Hepatocyte (in vitro differentiated cells): ENCODE measurements around the gene SKP1.

Experiments
- CTCF ChIP-seq: fragments of 200-600 bp; sonication (generic); IDR thresholded peaks from 2 replicates; pipeline ENCODE4 v1.5.1; 2016; ENCODE audit warnings: antibody characterized with exemption, mild to moderate bottlenecking; ENCODE audit not compliant: poor library complexity
- EZH2phosphoT487 ChIP-seq: fragments of 200-600 bp; sonication (generic); IDR thresholded peaks from one replicate; pipeline ENCODE4 v1.6.1; 2018; ENCODE audit warnings: antibody characterized with exemption, mild to moderate bottlenecking, low read depth, moderate library complexity; ENCODE audit not compliant: unreplicated experiment, severe bottlenecking

- TF ChIP-seq CTCF (no peak), EZH2phosphoT487 (no peak)
These were observed 66.4 kb downstream of the SKP1 start for GRCh38 chr5:134110382-134110781.
